GM12878 (cell line): ENCODE data around the gene CTR9.

Source experiments
- CTCF ChIP-seq, 3 experiments: IDR thresholded peaks in 2 of 3; conservative IDR thresholded peaks in 1 of 3; 2 replicates each; pipeline ENCODE4 v1.5.1; 2011; ENCODE audit warnings: low read depth in 3 of 3, low read length in 3 of 3, mild to moderate bottlenecking in 3 of 3, control low read depth in 2 of 3, moderate library complexity in 2 of 3, inconsistent platforms in 1 of 3, mixed read lengths in 1 of 3; ENCODE audit not compliant: control insufficient read depth in 2 of 3, insufficient read depth in 1 of 3; ENCODE audit errors: extremely low read depth in 1 of 3
- GABPA ChIP-seq: IDR thresholded peaks from 2 replicates; pipeline ENCODE4 v1.6.1; 2014; ENCODE audit warnings: antibody characterized with exemption, low read depth, mild to moderate bottlenecking, inconsistent platforms
- NR2C1 ChIP-seq: fragments of 450-650 bp; IDR thresholded peaks from 2 replicates; pipeline ENCODE4 v1.6.1; 2017; ENCODE audit warnings: antibody characterized with exemption, mild to moderate bottlenecking, moderate library complexity
- POLR2A ChIP-seq: IDR thresholded peaks from 2 replicates; pipeline ENCODE4 v1.6.1; 2011; ENCODE audit warnings: low read depth, mild to moderate bottlenecking, low read length
- POLR2AphosphoS5 ChIP-seq: IDR thresholded peaks from 2 replicates; pipeline ENCODE4 v1.6.1; 2011; ENCODE audit warnings: mild to moderate bottlenecking, low read length, inconsistent platforms
- RCOR1 ChIP-seq: conservative IDR thresholded peaks from 2 replicates; pipeline ENCODE4 v1.6.1; 2012; ENCODE audit warnings: low read depth, low read length, improper control_type of control experiment
- SIX5 ChIP-seq: IDR thresholded peaks from 2 replicates; pipeline ENCODE4 v1.6.1; 2011; ENCODE audit warnings: mild to moderate bottlenecking, low read depth, low read length, moderate library complexity; ENCODE audit not compliant: severe bottlenecking
- SPI1 ChIP-seq: IDR thresholded peaks from 2 replicates; pipeline ENCODE4 v1.6.1; 2011; ENCODE audit warnings: low read depth, mild to moderate bottlenecking, low read length, moderate library complexity, borderline replicate concordance; ENCODE audit not compliant: insufficient read depth
- ZNF274 ChIP-seq: IDR thresholded peaks from one replicate; pipeline ENCODE4 v1.8.0; 2011; ENCODE audit not compliant: insufficient read length, insufficient read depth

DNA sequence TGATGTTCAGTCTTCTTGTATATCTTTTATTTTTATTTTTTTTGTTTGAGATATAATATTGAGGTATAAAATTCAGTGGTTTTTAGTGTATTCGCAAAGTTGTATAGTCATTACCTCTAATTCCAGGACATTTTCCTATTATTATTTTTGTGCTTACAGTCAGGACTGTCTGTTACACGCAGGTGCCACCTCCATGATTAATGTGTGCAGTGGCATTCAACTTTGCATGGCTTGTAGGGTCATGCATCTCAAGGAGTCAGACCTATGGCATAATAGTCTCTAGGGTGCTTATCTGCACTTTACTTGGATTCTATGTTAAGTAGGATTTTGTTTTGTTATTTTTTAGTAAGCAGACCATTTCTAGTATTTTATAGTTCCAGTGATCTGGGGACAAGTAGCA is 1.0 kb downstream of the CTR9 start:
- TF ChIP-seq ZNF274 = no peak
- TF ChIP-seq SPI1 = no peak
- no peak for TF ChIP-seq POLR2A
- no peak for TF ChIP-seq RCOR1
- TF ChIP-seq GABPA = no peak
- TF ChIP-seq NR2C1 = no peak
- TF ChIP-seq POLR2AphosphoS5 = no peak
- TF ChIP-seq CTCF (IDR thresholded peaks at IDR 0.05 in 2 of 3, conservative IDR thresholded peaks at IDR 0.05 in 1 of 3; ENCODE audit: control insufficient read depth in 2 of 3, extremely low read depth in 1 of 3, insufficient read depth in 1 of 3, low read depth in 3 of 3, low read length in 3 of 3) = no peak
- TF ChIP-seq SIX5 = no peak
